Caki2 (cell line): ENCODE results near the gene IGSF3. TPM values are rescaled to one million over a fixed set of nuclear protein-coding genes. Genes with fewer than 3 reads are reported as not detected.
"Not testable (repeated sequence)": the region's sequence is repeated elsewhere in the genome, so short reads cannot be mapped to it uniquely, and the experiment has no call there.

Source experiments
- DNase-seq: peaks from one replicate; pipeline ENCODE4 v3.0.0-alpha.2; 2015; ENCODE audit warnings: low read depth
- in situ Hi-C: cut with HindIII; loops from 2 replicates; pipeline ENCODE4 v1.10.0; 2016; ENCODE audit warnings: low sequenced_read_pairs, low pct_unique_long_range_greater_than_20kb, mixed read lengths
- total RNA-seq: library from RNA; depleted of rRNA; stranded (reverse); fragments of >200 nt; shearing (Covaris generic); gene quantifications from 2 replicates; pipeline ENCODE4 v1.2.3, GENCODE V29; 2014; ENCODE audit warnings: low replicate concordance

IGSF3 gene
- total RNA-seq, 1 experiment from 2014 or later, result 30.4 TPM

GRCh38 chr1:116572771-116573430 lies 94.6 kb downstream of the IGSF3 start:
- DNase-seq, result no peak
- in situ Hi-C loops, result no loop called here

GRCh38 chr1:116572099-116572498 lies 95.4 kb downstream of the IGSF3 start:
- no peak for DNase-seq
- in situ Hi-C loops, result no loop called here

GRCh38 chr1:116571215-116571919 lies 96.2 kb downstream of the IGSF3 start:
- no peak for DNase-seq
- in situ Hi-C loops, result no loop called here

- in situ Hi-C loops, result no loop called here
- DNase-seq, result peak; percentile 86
These were observed 96.9 kb downstream of the IGSF3 start, which contains the start of gene CD58 for GRCh38 chr1:116570358-116571214. Gene CD58, minus strand, starts transcription at chr1:116571026. Its CDS starts 54 bp downstream, at chr1:116570972.

GRCh38 chr1:116569776-116570357 lies 97.7 kb downstream of the IGSF3 start:
- in situ Hi-C loops, result no loop called here
- DNase-seq, result no peak

- in situ Hi-C loops, result no loop called here
- no peak for DNase-seq
These were observed 98.2 kb downstream of the IGSF3 start for GRCh38 chr1:116569381-116569670.

GRCh38 chr1:116568662-116569380 lies 98.7 kb downstream of the IGSF3 start:
- in situ Hi-C loops, result no loop called here
- no peak for DNase-seq

- in situ Hi-C loops, result no loop called here
- no peak for DNase-seq
These were observed 99.5 kb downstream of the IGSF3 start for GRCh38 chr1:116567790-116568661.

GRCh38 chr1:116565222-116565621 lies 102.3 kb downstream of the IGSF3 start:
- no peak for DNase-seq
- in situ Hi-C loops, result no loop called here

- DNase-seq, result no peak
- in situ Hi-C loops, result no loop called here
These were observed 103.1 kb downstream of the IGSF3 start for GRCh38 chr1:116564426-116564825.

- in situ Hi-C loops, DNase-seq: not testable (repeated sequence)
These were observed 105.1 kb downstream of the IGSF3 start for GRCh38 chr1:116562465-116562864.

- no peak for DNase-seq
- in situ Hi-C loops, result no loop called here
These were observed 106.0 kb downstream of the IGSF3 start for GRCh38 chr1:116561563-116561962.

- in situ Hi-C loops, result no loop called here
- no peak for DNase-seq
These were observed 106.6 kb downstream of the IGSF3 start for GRCh38 chr1:116560704-116561490.

GRCh38 chr1:116559304-116559761 lies 108.2 kb downstream of the IGSF3 start:
- in situ Hi-C loops, result no loop called here
- DNase-seq, result no peak

GRCh38 chr1:116558571-116558970 lies 109.0 kb downstream of the IGSF3 start:
- in situ Hi-C loops, result no loop called here
- DNase-seq, result no peak

GRCh38 chr1:116558140-116558549 lies 109.4 kb downstream of the IGSF3 start:
- in situ Hi-C loops, result no loop called here
- no peak for DNase-seq
